Measurements from ENCODE around the gene CHAC2.
A peak's percentile ranks its signal among the peaks of the same experiment; 100 is the strongest.
"Not testable (repeated sequence)": the region's sequence is repeated elsewhere in the genome, so short reads cannot be mapped to it uniquely, and the experiment has no call there.

Gene CHAC2

DNA sequence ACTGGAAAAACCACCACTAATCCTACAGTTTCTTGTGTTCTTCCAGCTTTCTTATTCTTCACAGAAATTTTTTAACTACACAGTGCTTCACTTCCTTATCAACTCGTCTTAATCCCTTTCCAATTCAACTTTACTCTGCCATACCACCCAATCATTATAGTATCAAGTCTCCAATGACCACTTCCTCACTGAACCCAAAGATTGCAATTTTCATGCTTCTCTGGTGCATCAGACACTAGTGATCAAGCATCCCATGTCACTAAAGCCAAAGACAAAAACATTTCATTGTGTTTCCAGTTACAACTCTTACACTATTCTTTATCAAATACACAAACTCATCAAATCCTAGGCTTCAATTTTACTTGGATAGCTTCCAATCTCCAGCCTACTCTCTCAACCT, 9.5 kb downstream of the CHAC2 start:
- no peak for DNase-seq (ENCODE audit: low read depth in 2 of 3, low spot score in 2 of 3)

DNA sequence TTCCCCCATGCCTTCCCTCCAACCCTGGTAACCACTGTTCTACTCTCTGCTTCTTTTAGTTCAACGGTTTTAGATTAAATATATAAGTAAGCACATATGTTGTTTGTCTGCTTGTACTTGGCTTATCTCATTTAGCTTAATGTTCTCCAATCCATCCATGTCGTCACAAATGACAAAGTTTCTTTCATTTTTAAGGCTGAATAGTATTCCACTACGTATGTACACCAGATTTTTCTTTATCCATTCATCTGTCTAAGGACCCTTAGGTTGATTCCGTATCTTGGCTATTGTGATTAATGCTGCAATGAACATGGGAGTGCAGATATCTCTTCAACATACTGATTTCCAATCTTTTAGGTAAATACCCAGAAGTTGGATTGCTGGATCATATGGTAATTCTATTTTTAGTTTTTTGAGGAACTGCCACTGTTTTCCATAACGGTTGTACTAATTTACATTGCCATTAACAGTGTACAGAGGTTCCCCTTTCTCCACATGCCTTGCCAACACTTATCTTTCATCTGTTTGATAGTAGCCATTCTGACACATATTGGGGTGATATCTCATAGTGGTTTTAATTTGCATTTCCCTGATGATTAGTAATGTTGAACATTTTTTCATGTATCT, 11.0 kb downstream of the CHAC2 start:
- DNase-seq (ENCODE audit: low read depth in 2 of 3, low spot score in 2 of 3): no peak

DNA sequence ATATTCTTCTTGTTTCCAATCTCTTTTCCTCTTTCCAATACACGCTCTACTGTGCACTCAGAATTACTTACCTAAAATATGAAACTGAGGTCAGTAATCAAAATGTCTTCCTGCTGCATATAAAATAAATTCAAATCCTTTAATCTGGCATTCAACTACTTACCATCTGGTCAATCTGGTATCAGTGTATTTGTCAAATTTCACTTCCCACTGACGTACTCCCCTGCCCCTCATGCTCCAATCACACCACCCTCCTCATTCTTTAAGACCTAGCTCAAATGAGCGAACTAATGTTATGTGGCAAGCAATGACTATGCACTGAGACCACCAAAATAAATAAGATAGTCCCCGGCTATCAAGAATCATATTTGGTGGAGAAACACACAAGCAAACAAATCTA, 12.5 kb downstream of the CHAC2 start:
- no peak for DNase-seq (ENCODE audit: low read depth in 2 of 3, low spot score in 2 of 3)

DNA sequence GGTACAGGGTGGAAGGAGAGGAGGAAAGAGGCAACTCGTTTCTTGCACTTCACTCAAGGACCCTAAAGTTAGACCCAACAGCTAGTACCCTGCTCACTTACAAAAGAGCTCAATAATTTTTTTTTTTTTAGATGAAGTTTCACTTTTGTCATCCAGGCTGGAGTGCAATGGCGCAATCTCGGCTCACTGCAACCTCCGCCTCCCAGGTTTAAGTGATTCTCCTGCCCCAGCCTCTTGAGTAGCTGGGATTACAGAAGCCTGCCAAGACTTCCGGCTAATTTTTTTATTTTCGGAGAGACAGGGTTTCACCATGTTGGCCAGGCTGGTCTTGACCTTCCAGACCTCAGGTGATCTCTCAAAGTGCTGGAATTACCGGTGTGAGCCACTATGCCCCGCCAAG, 15.1 kb downstream of the CHAC2 start:
- no peak for DNase-seq (ENCODE audit: low read depth in 2 of 3, low spot score in 2 of 3)

DNA sequence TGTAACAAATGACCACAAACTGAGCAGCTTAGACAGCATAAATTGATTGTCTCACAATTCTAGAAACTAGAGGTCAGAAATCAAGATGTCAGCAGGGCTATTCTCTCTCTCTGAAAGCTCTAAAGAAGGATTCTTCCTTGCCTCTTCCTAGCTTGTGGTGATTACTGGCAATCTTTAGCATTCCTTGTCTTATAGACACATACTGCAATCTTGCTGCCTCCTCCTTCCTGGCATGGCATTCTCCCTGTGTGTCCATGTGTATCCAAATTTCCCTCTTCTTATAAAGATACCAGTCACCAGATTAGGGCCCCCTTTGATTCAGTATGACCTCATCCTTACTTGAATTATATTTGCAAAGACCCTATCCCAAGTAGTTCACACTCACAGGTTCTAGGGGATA, 16.8 kb downstream of the CHAC2 start:
- no peak for DNase-seq (ENCODE audit: low read depth in 2 of 3, low spot score in 2 of 3)

DNA sequence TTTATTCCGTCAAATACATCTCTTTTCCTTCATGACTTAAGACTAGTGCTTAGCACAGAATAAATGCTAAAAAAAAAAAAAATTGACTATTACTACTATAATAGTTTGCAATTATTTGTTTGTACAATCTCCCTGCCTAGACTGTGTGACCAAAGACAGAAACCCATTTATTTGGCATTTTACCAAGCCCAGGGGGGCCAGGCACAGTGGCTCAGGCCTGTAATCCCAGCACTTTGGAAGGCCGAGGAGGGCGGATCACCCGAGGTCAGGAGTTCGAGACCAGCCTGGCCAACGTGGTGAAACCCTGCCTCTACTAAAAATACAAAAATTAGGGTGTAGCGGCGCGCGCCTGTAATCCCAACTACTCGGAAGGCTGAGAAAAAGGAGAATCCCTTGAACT, 17.8 kb downstream of the CHAC2 start:
- no peak for DNase-seq (ENCODE audit: low read depth in 2 of 3, low spot score in 2 of 3)

DNA sequence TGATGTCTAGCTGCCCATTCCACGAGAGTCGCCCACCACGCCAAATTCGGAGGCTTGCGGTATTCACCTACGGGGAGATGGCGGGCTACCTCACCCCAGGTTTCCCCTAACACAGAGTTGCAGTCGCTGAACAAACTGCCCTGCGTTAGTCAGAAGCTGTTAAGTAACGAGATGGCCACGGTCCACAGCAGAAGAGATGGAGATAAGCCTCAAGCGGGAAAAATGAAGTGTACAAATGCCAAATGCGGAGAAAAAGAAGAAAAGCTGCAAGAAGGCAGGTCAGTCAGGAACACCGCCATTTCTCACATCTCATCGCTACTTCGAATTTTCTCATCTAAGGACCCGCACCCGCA, 18.7 kb downstream of the CHAC2 start:
- DNase-seq (ENCODE audit: low read depth in 2 of 3, low spot score in 2 of 3): peak in 1 of 3 experiments; percentile 16

DNA sequence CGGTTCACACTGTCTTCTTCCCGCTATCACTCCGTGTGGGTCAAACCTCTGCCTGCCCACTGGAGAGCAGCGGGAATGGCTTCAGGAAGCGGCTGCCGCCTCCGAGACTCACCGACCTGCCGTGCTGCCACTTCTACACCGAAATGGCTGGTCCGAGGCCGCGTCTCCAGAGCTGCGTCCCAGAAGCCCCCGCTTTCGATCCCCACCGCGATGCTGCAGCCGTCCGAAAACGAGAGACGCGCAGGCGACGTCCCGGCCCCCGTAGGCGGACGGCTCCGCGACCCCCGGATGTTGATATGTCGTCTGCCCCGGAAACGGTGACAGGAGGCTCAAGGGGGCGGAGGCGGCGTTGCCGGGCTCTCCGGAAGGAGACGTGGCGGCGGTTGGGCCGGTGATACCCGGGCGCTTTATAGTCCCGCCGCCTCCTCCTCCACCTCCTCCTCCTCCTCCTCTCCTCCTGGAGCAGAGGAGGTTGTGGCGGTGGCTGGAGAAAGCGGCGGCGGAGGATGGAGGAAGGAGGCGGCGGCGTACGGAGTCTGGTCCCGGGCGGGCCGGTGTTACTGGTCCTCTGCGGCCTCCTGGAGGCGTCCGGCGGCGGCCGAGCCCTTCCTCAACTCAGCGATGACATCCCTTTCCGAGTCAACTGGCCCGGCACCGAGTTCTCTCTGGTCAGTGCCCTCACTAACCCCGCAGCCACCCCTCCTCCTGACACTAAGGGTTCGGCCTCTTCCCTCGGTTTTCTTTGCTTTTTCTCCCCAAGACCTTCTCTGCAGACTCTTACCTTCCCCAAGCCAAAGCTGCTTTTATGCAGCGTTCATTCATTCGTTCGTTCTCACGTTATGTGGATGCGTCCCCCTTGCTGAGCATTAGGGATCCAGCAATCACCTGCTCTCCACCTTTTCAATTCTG, 19.4 kb downstream of the CHAC2 start, which contains the start of the genes ASB3 and ERLEC1:
ASB3 (minus strand) TSS at position 249 of the 909 bp plus-strand sequence. CDS start 21,381 bp downstream, outside the sequence.
ERLEC1 (plus strand) TSS at position 340 of the 909 bp plus-strand sequence; CDS start at position 507, 167 bp downstream.
- peak; percentile 68 to 79 (median 72) for DNase-seq (ENCODE audit: low read depth in 2 of 3, low spot score in 2 of 3)

DNA sequence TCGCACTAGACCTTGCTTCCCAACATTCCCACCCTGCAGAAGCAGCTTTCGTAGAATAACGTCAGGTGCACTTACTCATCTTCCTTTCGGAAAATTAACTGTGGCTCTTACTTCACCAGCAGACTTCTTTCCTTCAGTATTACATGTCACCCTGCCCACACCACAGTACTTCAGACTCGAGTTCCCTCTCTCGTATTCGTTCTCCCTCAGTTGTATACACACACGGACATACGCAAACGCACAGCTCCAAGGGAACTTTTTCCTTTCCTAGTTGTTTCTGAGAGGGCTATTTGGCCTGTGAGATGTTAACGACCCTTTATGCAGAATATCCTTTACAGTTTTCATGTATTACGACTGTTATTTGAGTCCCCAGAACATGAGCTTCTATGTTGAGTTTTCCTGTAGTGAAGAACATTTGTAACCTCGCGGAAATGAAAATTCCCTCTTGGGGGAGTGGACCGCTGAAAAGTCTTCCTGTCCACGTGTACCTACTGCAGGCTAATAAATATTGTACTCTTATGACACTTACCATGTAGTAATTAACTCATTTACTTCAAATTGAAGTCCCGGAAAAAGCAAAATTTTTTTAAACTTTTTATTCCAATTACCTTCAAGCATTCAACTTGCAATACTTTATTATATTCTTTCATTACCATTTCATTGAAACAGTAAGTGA, 20.1 kb downstream of the CHAC2 start:
- DNase-seq (ENCODE audit: low read depth in 2 of 3, low spot score in 2 of 3): no peak

DNA sequence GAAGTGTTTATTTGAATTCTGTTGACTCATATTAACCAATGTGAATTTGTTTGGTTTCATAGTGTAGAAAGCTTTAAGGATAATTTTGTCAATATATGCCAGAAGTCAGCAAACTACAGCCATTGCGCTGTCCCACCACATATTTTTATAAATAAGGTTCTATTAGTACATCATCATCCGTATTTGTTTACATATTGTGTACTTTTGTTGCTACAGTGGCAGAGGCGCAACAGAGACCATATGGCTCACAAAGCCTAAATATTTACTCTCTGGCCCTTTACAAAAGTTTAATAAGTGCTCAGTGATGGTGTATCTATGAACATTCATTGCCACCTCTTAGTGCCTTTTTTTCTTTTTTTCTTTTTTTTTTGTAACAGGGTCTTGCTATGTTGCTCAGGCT, 25.7 kb downstream of the CHAC2 start:
- DNase-seq (ENCODE audit: low read depth in 2 of 3, low spot score in 2 of 3): no peak

DNA sequence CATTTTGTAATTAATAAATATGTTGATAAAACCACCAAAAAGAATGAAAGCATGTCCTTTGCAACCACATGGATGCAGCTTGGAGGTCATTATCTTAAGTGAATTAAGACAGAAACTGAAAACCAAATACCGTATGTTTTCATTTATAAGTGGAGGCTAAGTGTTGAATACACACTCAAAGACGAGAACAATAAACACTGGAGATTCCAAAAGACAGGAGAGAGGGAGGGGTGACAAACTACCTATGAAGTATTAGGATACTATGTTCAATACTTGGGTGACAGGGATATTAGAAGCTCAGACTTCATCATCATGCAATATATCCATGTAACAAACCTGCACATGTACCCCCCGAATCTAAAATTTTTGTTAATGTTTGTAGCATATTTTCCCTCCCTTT, 26.2 kb downstream of the CHAC2 start:
- no peak for DNase-seq (ENCODE audit: low read depth in 2 of 3, low spot score in 2 of 3)

DNA sequence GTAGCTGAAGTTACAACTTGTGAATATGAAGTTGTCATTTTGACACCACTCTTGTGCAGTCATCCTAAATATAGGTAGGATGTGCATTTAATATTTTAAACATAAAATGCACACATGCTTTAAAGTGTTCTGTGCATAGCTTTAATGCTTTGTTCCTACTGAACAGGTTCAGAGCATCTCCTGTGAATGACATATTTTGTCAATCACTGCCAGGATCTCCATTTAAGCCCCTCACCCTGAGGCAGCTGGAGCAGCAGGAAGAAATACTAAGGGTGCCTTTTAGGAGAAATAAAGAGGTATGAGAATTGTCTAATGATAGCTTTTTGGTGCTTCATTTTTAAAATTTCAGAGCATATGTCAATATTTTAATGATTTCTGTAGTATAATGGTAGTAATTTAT, 33.9 kb downstream of the CHAC2 start:
- no peak for DNase-seq (ENCODE audit: low read depth in 2 of 3, low spot score in 2 of 3)

DNA sequence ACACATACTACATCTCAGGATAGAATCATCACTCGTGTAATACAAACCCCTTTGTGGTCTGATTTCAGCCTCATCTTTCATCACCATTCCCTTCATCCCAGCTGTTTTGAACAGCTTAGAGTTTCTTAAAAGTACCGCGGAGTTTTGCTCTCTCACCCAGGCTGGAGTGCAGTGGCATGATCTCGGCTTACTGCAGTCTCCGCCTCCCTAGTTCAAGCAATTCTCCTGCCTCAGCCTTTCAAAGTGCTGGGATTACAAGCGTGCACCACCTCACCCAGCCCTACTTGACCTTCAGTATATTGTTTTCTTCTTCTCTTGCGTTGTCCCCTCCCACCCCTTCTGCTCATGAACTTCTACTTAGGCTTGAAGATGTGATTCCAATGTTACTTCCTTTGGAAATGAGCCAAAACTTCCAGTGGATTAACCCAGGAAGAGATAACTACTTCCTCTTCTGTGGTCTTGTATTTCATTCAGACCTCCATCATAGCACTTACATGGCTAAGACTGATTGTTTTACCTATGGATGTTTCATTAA, 35.1 kb downstream of the CHAC2 start:
- DNase-seq (ENCODE audit: low read depth in 2 of 3, low spot score in 2 of 3): no peak

DNA sequence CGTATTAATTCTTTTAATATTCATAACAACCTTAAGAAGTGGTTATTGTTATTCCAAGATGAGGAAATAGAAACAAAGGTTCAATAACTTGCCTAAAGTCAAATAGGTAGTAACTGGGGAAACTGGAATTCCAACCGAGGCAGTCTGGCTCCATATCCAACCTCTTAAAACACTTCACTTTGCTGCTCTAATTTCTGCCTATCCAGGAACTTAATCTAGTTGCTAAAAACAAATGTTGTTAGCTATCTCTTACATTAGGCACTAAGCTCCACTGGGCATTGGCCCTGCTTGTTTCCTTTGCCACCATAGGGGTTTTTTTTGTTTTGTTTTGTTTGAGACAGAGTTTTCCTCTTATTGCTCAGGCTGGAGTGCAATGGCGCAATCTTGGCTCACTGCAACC, 44.0 kb downstream of the CHAC2 start:
- DNase-seq (ENCODE audit: low read depth in 2 of 3, low spot score in 2 of 3): no peak

DNA sequence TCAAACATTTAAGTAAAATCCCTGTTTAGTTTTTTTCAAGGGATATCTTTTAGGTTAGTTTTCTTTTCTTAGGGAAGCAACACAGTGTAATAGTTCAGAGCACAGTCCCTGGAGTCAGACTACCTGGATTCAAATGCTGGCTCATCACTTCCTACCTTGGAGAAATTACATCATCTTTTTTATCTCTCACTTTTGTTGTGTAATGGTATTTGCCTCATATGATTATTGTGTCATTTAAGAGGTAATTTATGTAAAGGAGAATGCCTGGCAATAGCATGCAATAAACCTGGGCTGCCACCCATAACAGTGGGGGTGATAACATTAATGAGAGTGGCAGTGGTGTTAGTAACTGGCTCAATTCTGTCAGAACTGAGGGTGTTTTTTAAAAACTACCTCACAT, 45.5 kb downstream of the CHAC2 start:
- no peak for DNase-seq (ENCODE audit: low read depth in 2 of 3, low spot score in 2 of 3)

DNA sequence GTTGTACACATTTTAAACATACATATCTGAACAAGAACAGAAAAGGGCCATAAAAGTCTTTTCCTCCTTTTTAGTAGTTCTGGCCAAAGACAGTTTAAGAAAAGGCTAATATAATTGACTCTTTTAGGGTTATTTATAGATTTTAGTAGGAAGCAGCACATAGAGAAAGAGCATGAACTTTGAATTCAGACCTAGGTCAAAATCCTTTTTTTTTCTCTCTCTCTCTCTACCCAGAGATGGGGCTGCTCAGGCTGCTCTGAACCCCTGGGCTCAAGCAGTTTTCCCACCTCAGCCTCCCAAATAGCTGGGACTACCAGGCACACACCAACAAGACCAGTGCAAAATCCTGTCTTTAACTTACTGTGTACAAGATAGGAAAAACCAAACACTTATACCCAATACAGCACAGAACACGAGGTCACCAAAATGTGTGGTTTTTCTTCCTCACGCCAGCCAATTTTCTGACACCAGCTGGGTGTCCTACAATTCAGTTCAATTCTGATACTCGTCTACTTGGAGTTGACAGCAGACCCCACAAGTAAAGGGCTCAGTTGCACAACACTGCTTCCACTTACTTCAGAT, 51.3 kb downstream of the CHAC2 start:
- no peak for DNase-seq (ENCODE audit: low read depth in 2 of 3, low spot score in 2 of 3)

DNA sequence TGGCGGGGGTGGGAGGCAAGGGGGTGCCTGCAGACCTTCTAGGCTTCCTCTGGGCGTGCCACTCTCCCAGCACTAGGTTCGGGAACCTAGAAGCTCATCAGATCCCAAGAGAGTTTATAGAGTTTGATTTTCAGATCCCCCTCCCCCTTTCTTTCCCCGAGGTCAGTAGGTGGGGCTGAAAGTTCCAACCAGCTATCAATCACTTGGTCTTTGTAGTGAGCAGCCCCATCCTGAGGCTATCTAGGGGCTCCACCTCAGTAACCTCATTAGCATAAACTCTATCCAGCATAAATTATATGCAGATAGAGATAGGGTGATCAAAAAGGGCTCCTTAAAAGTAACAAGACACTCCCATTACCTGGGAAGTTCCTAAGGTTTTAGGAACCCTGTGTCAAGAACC, 52.0 kb downstream of the CHAC2 start:
- DNase-seq (ENCODE audit: low read depth in 2 of 3, low spot score in 2 of 3): no peak

DNA sequence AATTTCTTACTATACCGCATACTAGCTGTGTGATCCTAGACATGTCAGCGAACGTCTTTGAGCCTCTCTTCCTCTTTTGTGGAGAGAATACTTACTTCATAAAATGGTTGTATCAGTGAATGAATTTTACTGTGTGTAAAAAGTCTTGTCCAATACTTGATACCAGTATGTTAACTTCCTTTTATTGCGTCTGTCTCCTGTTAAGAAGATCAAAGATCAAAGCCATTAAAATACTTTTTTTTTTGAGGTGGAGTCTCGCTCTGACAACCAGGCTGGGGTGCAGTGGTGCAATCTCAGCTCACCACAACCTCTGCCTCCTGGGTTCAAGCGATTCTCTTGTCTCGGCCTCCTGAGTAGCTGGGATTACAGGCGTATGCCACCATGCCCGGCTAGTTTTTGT, 52.4 kb downstream of the CHAC2 start:
- no peak for DNase-seq (ENCODE audit: low read depth in 2 of 3, low spot score in 2 of 3)

DNA sequence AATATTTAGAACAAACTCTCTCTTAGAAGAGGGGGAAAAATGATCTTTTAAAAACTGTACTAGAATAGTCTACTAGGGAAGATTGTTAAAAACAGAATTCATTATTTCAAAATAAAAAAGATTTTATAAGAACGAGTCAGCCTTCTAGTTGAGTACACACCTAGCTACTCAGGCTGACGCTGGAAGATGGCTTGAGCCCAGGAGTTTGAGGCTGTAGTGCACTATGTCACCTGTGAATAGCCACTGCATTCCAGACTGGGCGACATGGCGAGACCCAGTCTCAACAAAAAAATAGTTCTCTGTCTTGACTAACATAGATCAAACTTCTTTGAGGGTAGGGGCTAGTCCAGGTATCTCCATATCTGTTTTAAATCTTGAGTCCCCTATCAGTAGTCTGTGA, 53.1 kb downstream of the CHAC2 start:
- no peak for DNase-seq (ENCODE audit: low read depth in 2 of 3, low spot score in 2 of 3)

DNA sequence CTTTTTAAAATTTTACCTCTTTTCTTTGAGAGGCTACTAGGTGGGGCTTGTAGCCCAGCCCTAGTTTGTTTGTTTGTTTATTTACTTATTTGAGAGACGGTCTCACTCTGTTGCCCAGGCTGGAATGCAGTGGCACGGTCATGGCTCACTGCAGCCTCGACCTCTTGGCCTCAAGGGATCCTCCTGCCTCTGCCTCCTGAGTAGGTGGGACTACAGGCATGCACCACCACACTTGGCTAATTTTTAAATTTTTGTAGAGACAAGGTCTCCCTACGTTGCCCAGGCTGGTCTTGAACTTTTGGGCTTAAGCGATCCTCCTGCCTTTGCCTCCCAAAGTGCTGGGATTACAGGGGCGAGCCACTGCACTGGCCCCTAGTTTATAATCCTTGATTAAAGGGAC, 54.2 kb downstream of the CHAC2 start:
- DNase-seq (ENCODE audit: low read depth in 2 of 3, low spot score in 2 of 3): no peak

DNA sequence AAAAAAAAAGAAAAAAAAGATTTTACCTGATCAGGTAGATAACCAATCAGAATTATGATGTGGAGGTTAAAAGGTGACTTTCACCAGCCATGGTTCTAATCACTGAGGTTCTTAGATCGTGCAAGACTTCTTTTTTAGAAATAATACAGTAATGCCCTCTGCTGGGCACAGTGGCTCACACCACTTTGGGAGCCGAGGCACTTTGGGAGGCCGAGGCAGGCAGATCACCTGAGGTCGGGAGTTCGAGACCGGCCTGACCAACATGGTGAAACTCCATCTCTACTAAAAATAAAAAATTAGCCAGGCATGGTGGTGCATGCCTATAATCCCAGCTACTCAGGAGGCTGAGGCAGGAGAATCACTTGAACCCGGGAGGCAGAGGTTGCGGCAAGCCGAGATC, 56.0 kb downstream of the CHAC2 start:
- DNase-seq (ENCODE audit: low read depth in 2 of 3, low spot score in 2 of 3): not testable (repeated sequence)

Data from activated CD8-positive, alpha-beta memory T cell treated with anti-CD3 and anti-CD28 coated beads for 48 hours (primary cell).